ENCODE data around the gene SPDYE17. TPM values are rescaled to one million over a fixed set of nuclear protein-coding genes. Genes with fewer than 3 reads are reported as not detected.

SPDYE17 gene
- not detected in 2 replicates for total RNA-seq

GRCh38 chr7:77032261-77032660 is at the start of gene SPDYE17:
TSS of gene SPDYE17 (minus strand) at chr7:77032361. CDS start at chr7:77030570, 1,791 bp downstream.

GRCh38 chr7:77062557-77062956 is 30.4 kb upstream of the SPDYE17 start, which contains the start of gene SPDYE18:
TSS of gene SPDYE18 (minus strand) at chr7:77062558. CDS start at chr7:77060512, 2,046 bp downstream.

Other genes starting within 250 kb of the SPDYE17 start
- gene SPDYE18, start 30.2 kb upstream of the SPDYE17 start, total RNA-seq: not detected in 2 replicates
- gene CCDC146, start 90.3 kb upstream of the SPDYE17 start, total RNA-seq: under 0.01 and 3.7 TPM in 2 replicates
- not detected in 2 replicates for gene FGL2, start 167.5 kb upstream of the SPDYE17 start, total RNA-seq